HL-60 (cell line): ENCODE results near the gene MRTO4.

ENCODE experiments used
- CTCF ChIP-seq: IDR thresholded peaks from one replicate; pipeline ENCODE4 v1.5.1; 2011; ENCODE audit warnings: low read length, control low read depth, inconsistent platforms; ENCODE audit not compliant: insufficient read depth
- POLR2AphosphoS5 ChIP-seq: IDR thresholded peaks from 2 replicates; pipeline ENCODE4 v1.6.1; 2012; ENCODE audit warnings: low read depth

- TF ChIP-seq CTCF, result no peak
- no peak for TF ChIP-seq POLR2AphosphoS5
Observed at GRCh38 chr1:19305880-19306279, 54.3 kb downstream of the MRTO4 start.
